ENCODE results near the gene ZNF385C. TPM values are rescaled to one million over a fixed set of nuclear protein-coding genes. Genes with fewer than 3 reads are reported as not detected.
"Not testable (repeated sequence)": the region's sequence is repeated elsewhere in the genome, so short reads cannot be mapped to it uniquely, and the experiment has no call there.

Gene ZNF385C, protein sequence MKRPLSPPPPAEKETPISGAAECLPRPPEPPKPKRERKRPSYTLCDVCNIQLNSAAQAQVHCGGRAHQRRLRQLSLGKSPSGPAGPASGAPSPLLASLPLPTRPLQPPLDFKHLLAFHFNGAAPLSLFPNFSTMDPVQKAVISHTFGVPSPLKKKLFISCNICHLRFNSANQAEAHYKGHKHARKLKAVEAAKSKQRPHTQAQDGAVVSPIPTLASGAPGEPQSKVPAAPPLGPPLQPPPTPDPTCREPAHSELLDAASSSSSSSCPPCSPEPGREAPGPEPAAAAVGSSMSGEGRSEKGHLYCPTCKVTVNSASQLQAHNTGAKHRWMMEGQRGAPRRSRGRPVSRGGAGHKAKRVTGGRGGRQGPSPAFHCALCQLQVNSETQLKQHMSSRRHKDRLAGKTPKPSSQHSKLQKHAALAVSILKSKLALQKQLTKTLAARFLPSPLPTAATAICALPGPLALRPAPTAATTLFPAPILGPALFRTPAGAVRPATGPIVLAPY
- total RNA-seq, result 0.52 TPM

DNA sequence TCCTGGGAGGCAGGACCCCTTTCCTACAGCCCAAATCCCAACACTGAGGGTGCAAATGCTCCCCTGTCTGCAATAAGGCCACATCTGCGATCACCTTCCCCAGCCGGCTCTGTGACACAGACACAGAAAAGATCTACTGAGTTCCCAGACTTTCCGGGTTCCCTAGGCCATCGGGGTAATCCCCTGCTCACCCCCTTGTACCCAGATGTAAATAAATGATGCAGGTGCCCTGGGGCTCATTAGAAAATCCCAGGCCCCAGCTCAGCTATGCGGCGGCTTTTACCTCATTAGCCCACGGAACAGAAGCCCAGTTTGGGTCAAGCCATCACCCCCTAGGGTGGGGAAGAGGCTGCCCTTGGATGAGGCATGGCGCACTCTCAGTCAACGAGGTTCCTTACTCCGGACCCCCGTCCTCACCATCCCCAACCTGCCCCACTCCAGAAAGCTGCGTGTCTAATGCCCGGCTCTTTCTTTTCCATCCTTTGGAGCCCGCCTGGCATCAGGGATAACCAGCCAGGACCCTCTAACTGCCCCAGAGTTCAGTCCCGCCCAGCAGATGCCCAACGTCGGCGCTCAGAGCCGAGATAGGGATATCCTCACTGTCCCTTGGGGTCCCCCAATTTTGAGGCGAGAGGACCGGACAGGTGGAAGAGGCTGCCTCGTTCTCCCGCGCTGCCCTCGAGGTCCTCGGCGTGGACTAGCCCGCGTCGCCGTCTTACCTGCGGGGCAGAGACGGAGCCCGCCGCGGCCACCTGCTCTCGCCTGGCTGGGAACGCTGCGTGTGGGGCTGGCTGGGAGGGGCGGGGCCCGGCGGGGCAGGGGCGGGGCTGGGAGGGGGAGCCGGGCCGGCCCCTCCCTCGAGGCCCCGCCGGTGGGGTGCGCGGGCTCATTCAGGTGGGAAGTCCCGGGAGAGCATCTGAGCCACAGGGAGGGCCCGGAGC lies at the start of gene ZNF385C:
ZNF385C (minus strand) TSS at position 783 of the 941 bp plus-strand sequence. CDS start 35,417 bp downstream, outside the sequence.
- no peak within 1 kb of the TSS for H3K4me3 ChIP-seq (ENCODE audit: low read length in 3 of 3)
- peaks cover 4 to 18% (median 9%) of the 10 kb centered on the region in 3 donors for H3K27me3 ChIP-seq (ENCODE audit: control insufficient read depth in 3 of 3, insufficient read depth in 3 of 3, low read length in 3 of 3)
- H3K9me3 ChIP-seq (ENCODE audit: control insufficient read depth in 3 of 3, low read length in 3 of 3), result no peaks in the 10 kb centered on the region
- peak within 1 kb of the TSS; percentile 19 for H3K27ac ChIP-seq (ENCODE audit: low read depth, low read length)
- peaks cover 21 to 48% (median 34%) of the 10 kb centered on the region in 3 donors for H3K4me1 ChIP-seq (ENCODE audit: control insufficient read depth in 3 of 3, insufficient read depth in 3 of 3, low read length in 3 of 3)
- peak within 1 kb of the TSS in 1 of 3 donors; percentile 16 for H3K9ac ChIP-seq (ENCODE audit: low read depth in 1 of 3, low read length in 3 of 3)
- no peaks in the 10 kb centered on the region for H3K36me3 ChIP-seq (ENCODE audit: control insufficient read depth in 3 of 3, insufficient read depth in 3 of 3, low read length in 3 of 3)

- Histone ChIP-seq H3K4me1 (ENCODE audit: control insufficient read depth in 3 of 3, insufficient read depth in 3 of 3, low read length in 3 of 3) (peaks cover 25 to 45% (median 28%) of the 10 kb centered on the region in 3 donors), H3K36me3 (ENCODE audit: control insufficient read depth in 3 of 3, insufficient read depth in 3 of 3, low read length in 3 of 3) (peaks cover 0 to 8% (median 0%) of the 10 kb centered on the region in 3 donors), H3K27me3 (ENCODE audit: control insufficient read depth in 3 of 3, insufficient read depth in 3 of 3, low read length in 3 of 3) (no peaks in the 10 kb centered on the region), H3K9me3 (ENCODE audit: control insufficient read depth in 3 of 3, low read length in 3 of 3) (no peaks in the 10 kb centered on the region), H3K4me3 (ENCODE audit: low read length in 3 of 3) (no peak overlapping the region), H3K9ac (ENCODE audit: low read depth in 1 of 3, low read length in 3 of 3) (peak overlapping the region in 2 of 3 donors; percentile 20 to 55), H3K27ac (ENCODE audit: low read depth, low read length) (peak overlapping the region; percentile 44)
These were observed 48.8 kb upstream of the ZNF385C start for GRCh38 chr17:42146911-42147607.

DNA sequence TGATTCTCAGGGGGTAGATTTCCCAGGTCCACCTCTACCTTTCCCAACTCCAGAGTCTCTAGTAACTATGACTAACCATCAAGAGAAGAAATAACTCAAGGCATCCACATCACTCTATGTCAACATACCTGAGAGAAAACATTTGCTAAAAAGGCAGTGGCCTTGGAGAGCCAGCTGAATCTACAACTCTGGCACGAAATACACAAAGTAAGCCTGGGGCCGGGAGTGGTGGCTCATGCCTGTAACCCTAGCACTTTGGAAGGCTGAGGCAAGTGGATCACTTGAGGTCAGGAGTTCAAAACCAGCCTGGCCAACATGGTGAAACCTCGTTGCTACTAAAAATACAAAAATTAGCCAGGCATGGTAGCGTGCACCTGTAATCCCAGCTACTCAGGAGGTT lies 44.9 kb upstream of the ZNF385C start:
- H3K4me3 ChIP-seq (ENCODE audit: low read length in 3 of 3), result peak overlapping the region in 1 of 3 donors; percentile 15
- peak overlapping the region; percentile 93 for H3K27ac ChIP-seq (ENCODE audit: low read depth, low read length)
- H3K9ac ChIP-seq (ENCODE audit: low read depth in 1 of 3, low read length in 3 of 3), result peak overlapping the region; percentile 25 to 54 (median 28)
- not testable (repeated sequence) for H3K9me3 ChIP-seq (ENCODE audit: control insufficient read depth in 3 of 3, low read length in 3 of 3); H3K27me3 ChIP-seq (ENCODE audit: control insufficient read depth in 3 of 3, insufficient read depth in 3 of 3, low read length in 3 of 3)
- H3K4me1 ChIP-seq (ENCODE audit: control insufficient read depth in 3 of 3, insufficient read depth in 3 of 3, low read length in 3 of 3), result peaks cover 48 to 68% (median 50%) of the 10 kb centered on the region in 3 donors
- H3K36me3 ChIP-seq (ENCODE audit: control insufficient read depth in 3 of 3, insufficient read depth in 3 of 3, low read length in 3 of 3), result peaks cover 0 to 11% (median 2%) of the 10 kb centered on the region in 3 donors

GRCh38 chr17:42142371-42142896 lies 44.2 kb upstream of the ZNF385C start:
- Histone ChIP-seq H3K9ac (ENCODE audit: low read depth in 1 of 3, low read length in 3 of 3) (peak overlapping the region; percentile 28 to 54 (median 40)), H3K4me3 (ENCODE audit: low read length in 3 of 3) (peak overlapping the region in 1 of 3 donors; percentile 32), H3K27ac (ENCODE audit: low read depth, low read length) (peak overlapping the region; percentile 93), H3K27me3 (ENCODE audit: control insufficient read depth in 3 of 3, insufficient read depth in 3 of 3, low read length in 3 of 3) (no peaks in the 10 kb centered on the region), H3K36me3 (ENCODE audit: control insufficient read depth in 3 of 3, insufficient read depth in 3 of 3, low read length in 3 of 3) (peaks cover 0 to 11% (median 2%) of the 10 kb centered on the region in 3 donors), H3K9me3 (ENCODE audit: control insufficient read depth in 3 of 3, low read length in 3 of 3) (no peaks in the 10 kb centered on the region), H3K4me1 (ENCODE audit: control insufficient read depth in 3 of 3, insufficient read depth in 3 of 3, low read length in 3 of 3) (peaks cover 50 to 69% (median 50%) of the 10 kb centered on the region in 3 donors)

DNA sequence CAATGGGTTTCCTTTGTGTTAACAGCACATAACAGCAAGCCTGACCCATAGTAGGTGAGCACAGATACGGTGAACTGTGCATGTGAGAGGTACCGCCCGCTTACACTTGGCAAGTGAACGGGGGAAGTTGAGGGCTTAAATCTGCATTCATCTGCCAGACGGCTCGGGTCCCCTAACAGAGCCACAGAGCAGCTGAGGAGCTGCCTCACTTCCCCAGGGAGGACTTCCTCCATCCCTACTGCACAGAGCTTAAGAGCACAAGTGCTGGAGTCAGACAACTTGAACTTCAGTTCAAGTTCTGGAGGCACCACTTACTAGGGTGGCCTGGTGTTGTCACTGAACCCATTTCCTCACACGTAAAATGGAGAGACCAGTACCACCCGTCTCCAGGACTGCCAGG lies 43.1 kb upstream of the ZNF385C start:
- Histone ChIP-seq H3K4me3 (ENCODE audit: low read length in 3 of 3) (peak overlapping the region in 1 of 3 donors; percentile 7), H3K9me3 (ENCODE audit: control insufficient read depth in 3 of 3, low read length in 3 of 3) (no peaks in the 10 kb centered on the region), H3K4me1 (ENCODE audit: control insufficient read depth in 3 of 3, insufficient read depth in 3 of 3, low read length in 3 of 3) (peaks cover 55 to 68% (median 55%) of the 10 kb centered on the region in 3 donors), H3K27ac (ENCODE audit: low read depth, low read length) (peak overlapping the region; percentile 93), H3K36me3 (ENCODE audit: control insufficient read depth in 3 of 3, insufficient read depth in 3 of 3, low read length in 3 of 3) (peaks cover 0 to 7% (median 2%) of the 10 kb centered on the region in 3 donors), H3K9ac (ENCODE audit: low read depth in 1 of 3, low read length in 3 of 3) (peak overlapping the region in 1 of 3 donors; percentile 0), H3K27me3 (ENCODE audit: control insufficient read depth in 3 of 3, insufficient read depth in 3 of 3, low read length in 3 of 3) (no peaks in the 10 kb centered on the region)

GRCh38 chr17:42140690-42141089 lies 42.4 kb upstream of the ZNF385C start:
- H3K9ac ChIP-seq (ENCODE audit: low read depth in 1 of 3, low read length in 3 of 3); H3K9me3 ChIP-seq (ENCODE audit: control insufficient read depth in 3 of 3, low read length in 3 of 3); H3K36me3 ChIP-seq (ENCODE audit: control insufficient read depth in 3 of 3, insufficient read depth in 3 of 3, low read length in 3 of 3); H3K27me3 ChIP-seq (ENCODE audit: control insufficient read depth in 3 of 3, insufficient read depth in 3 of 3, low read length in 3 of 3); H3K4me3 ChIP-seq (ENCODE audit: low read length in 3 of 3): not testable (repeated sequence)
- Histone ChIP-seq H3K27ac (ENCODE audit: low read depth, low read length) (peak overlapping the region; percentile 93), H3K4me1 (ENCODE audit: control insufficient read depth in 3 of 3, insufficient read depth in 3 of 3, low read length in 3 of 3) (peaks cover 60 to 75% (median 62%) of the 10 kb centered on the region in 3 donors)

DNA sequence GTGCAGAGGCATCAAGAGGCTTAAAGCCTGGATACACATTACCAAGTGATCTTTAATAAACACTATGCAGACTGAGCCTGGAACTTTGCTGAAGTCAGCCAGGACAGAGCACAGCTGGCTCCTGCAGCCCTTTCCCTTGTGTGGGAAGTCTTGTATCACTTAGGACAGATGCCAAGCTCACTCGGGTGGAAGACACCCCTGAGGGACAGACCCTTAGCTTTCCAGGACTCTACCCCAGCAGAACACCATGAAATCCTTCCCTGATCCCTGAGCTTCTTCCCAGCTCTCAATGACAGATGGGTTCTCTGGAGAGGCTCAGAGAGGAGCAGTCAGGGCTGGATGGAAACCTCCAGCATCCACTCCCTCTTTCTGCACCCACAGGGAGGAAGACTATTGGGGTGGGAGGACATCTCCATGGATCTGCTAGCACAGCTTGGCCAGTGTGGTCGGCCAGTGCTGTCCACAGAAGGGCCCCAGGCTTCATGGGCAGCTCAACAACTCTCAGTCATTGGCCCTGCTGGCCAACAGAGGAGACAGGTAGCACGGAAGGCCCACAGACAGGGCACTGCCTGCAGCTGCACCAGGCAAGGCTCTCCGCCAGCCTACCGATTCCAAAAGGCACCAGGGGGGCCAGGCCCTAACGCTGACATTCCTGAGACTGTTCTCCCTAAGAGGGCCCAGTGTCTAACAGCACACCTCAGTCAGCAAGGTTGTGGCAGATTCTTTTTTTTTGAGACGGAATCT lies 40.6 kb upstream of the ZNF385C start:
- H3K9me3 ChIP-seq (ENCODE audit: control insufficient read depth in 3 of 3, low read length in 3 of 3), result no peaks in the 10 kb centered on the region
- peaks cover 0 to 6% (median 2%) of the 10 kb centered on the region in 3 donors for H3K36me3 ChIP-seq (ENCODE audit: control insufficient read depth in 3 of 3, insufficient read depth in 3 of 3, low read length in 3 of 3)
- peak overlapping the region in 2 of 3 donors; percentile 5 to 64 for H3K9ac ChIP-seq (ENCODE audit: low read depth in 1 of 3, low read length in 3 of 3)
- no peak overlapping the region for H3K27ac ChIP-seq (ENCODE audit: low read depth, low read length)
- no peaks in the 10 kb centered on the region for H3K27me3 ChIP-seq (ENCODE audit: control insufficient read depth in 3 of 3, insufficient read depth in 3 of 3, low read length in 3 of 3)
- peak overlapping the region in 1 of 3 donors; percentile 22 for H3K4me3 ChIP-seq (ENCODE audit: low read length in 3 of 3)
- peaks cover 65 to 86% (median 78%) of the 10 kb centered on the region in 3 donors for H3K4me1 ChIP-seq (ENCODE audit: control insufficient read depth in 3 of 3, insufficient read depth in 3 of 3, low read length in 3 of 3)

DNA sequence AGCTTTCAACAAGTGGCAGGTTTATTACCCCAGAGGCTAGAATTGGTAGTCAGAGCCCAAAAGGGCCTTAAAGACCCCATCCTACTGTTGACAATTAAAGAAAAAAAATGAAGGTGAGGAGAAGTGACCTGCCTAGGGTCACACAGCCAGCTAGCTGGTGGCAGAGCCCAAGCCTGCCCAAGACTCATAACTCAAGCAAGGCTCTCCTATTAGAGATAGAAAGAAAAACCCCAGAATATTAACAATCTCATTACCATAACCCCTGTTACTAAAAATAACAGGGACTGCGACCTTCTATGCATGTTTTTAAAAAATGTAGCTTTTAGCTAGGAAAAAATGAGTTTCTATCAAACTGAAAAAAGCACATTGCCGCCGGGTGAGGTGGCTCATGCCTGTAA lies 38.4 kb upstream of the ZNF385C start:
- peak overlapping the region in 1 of 3 donors; percentile 46 for H3K4me3 ChIP-seq (ENCODE audit: low read length in 3 of 3)

More for the DNA sequence above, 38.4 kb upstream of the ZNF385C start:
- H3K4me1 ChIP-seq (ENCODE audit: control insufficient read depth in 3 of 3, insufficient read depth in 3 of 3, low read length in 3 of 3), result peaks cover 63 to 86% (median 82%) of the 10 kb centered on the region in 3 donors
- H3K36me3 ChIP-seq (ENCODE audit: control insufficient read depth in 3 of 3, insufficient read depth in 3 of 3, low read length in 3 of 3), result peaks cover 0 to 6% (median 2%) of the 10 kb centered on the region in 3 donors
- no peaks in the 10 kb centered on the region for H3K9me3 ChIP-seq (ENCODE audit: control insufficient read depth in 3 of 3, low read length in 3 of 3)
- H3K27me3 ChIP-seq (ENCODE audit: control insufficient read depth in 3 of 3, insufficient read depth in 3 of 3, low read length in 3 of 3), result no peaks in the 10 kb centered on the region
- H3K27ac ChIP-seq (ENCODE audit: low read depth, low read length), result peak overlapping the region; percentile 43
- H3K9ac ChIP-seq (ENCODE audit: low read depth in 1 of 3, low read length in 3 of 3), result no peak overlapping the region
